Measurements from ENCODE around the gene SCT. TPM values are rescaled to one million over a fixed set of nuclear protein-coding genes. Genes with fewer than 3 reads are reported as not detected.

Gene SCT
- total and polyA plus RNA-seq, 2 experiments from 2014 or later, result 4.3 to 8.9 TPM

- no peaks in the 10 kb centered on the region for H3K27me3 ChIP-seq
- H3K4me1 ChIP-seq (ENCODE audit: low read depth), result peaks cover 9% of the 10 kb centered on the region
- H3K4me3 ChIP-seq, result no peak overlapping the region
- no peak overlapping the region for H3K27ac ChIP-seq
- no peaks in the 10 kb centered on the region for H3K9me3 ChIP-seq (ENCODE audit: low read depth)
- H3K36me3 ChIP-seq, result peaks cover 77% of the 10 kb centered on the region
- no peak for TF ChIP-seq CTCF (IDR thresholded peaks at IDR 0.05; ENCODE audit: low read depth, low read length)
- DNase-seq (ENCODE audit: low read depth in 1 of 2, low spot score in 1 of 2), result no peak
These were observed 18.9 kb downstream of the SCT start for GRCh38 chr11:607971-608659.

DNA sequence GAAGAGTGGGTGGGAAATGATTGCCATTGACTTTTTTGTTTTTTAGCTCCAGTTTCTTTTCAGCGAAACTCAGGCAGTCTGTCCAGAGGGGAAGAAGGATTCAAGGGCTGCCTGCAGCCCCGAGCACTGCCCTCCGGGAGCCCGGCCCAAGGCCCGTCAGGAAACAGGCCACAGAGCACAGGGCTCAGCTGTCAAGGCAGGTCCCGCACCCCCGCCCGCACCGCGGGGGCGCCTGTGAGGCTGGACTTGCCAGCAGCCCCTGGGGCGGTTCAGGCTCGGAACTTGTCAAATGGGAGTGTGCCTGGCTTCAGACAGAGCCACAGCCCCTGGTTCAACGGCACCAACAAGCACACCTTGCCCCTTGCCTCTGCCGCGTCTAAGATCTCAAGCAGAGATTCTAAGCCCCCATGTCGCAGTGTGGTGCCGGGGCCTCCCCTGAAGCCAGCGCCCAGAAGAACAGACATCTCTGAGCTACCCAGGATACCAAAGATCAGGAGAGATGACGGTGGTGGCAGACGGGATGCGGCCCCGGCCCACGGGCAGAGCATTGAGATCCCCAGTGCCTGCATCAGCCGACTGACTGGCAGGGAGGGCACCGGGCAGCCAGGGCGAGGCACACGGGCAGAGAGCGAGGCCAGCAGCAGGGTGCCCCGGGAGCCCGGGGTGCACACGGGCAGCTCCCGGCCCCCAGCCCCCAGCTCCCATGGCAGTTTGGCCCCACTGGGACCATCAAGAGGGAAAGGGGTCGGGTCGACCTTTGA, 19.8 kb downstream of the SCT start:
- H3K36me3 ChIP-seq, result peaks cover 80% of the 10 kb centered on the region

DNA sequence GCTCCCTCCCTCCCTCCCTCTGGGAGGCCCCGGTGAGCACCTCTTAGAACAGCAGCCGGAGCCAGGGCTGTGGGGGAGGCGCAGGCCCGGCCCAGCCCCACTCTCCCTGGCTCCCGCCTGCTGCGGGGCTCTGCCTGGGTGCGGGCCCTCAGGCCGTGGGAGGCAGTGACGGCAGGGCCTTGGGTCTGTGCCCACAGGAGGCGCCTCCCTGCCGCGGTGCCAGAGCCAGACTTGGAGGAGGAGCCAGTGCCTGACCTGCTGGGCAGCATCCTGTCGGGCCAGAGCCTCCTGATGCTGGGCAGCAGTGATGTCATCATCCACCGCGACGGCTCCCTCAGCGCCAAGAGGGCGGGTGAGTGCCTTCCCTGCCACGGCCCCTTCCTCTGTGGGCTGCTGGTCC, 20.7 kb downstream of the SCT start:
- Histone ChIP-seq H3K27ac (no peak overlapping the region), H3K9me3 (ENCODE audit: low read depth) (no peaks in the 10 kb centered on the region), H3K4me1 (ENCODE audit: low read depth) (no peaks in the 10 kb centered on the region), H3K4me3 (no peak overlapping the region), H3K36me3 (peaks cover 82% of the 10 kb centered on the region), H3K27me3 (no peaks in the 10 kb centered on the region)
- TF ChIP-seq CTCF (IDR thresholded peaks at IDR 0.05; ENCODE audit: low read depth, low read length), result no peak
- peak in 1 of 2 donors; percentile 76 for DNase-seq (ENCODE audit: low read depth in 1 of 2, low spot score in 1 of 2)

More for the DNA sequence above, 19.8 kb downstream of the SCT start:
- H3K4me3 ChIP-seq, result no peak overlapping the region
- no peak for TF ChIP-seq CTCF (IDR thresholded peaks at IDR 0.05; ENCODE audit: low read depth, low read length)
- no peaks in the 10 kb centered on the region for H3K9me3 ChIP-seq (ENCODE audit: low read depth)
- no peak for DNase-seq (ENCODE audit: low read depth in 1 of 2, low spot score in 1 of 2)
- no peaks in the 10 kb centered on the region for H3K27me3 ChIP-seq
- peaks cover 2% of the 10 kb centered on the region for H3K4me1 ChIP-seq (ENCODE audit: low read depth)
- H3K27ac ChIP-seq, result no peak overlapping the region

DNA sequence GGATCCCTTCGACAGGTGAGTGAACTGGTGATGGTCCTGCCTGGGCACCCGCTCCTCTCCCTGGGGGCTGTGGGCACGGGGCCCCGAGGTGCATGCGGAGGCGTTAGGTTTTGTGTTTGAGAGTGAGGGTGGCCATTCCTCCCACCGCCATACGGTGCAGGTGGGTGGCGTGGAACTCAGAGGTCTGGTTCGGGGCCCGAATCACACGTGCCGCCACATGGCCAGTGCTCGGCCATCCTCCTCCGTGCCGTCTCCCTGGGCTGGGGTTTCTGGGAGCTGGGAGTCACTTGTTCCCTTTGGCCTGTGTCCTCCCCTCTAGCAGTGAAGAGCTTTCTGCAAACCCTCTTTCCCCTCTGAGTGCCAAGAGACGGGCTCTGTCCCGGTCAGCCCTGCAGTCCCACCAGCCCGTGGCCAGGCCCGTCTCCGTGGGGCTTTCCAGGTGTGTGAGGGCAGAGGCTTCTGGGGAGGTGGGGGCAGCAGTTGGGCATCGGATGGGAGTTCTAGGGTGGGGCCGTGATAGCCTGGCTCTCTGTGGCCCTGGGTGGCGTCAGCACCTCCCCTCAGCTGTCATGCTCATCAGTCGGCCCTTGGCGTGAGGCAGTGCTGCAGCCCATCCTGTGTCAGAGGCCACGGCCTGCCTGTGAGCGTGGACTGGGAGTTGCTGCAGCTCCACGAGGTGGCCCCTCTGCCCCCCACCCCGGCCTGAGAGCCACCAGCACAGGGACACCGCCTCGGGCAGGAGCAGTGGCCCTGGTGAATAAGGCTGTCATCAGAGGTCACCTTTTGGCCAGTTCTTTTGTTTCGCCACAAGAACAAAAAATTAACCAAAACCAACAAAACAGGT, 21.5 kb downstream of the SCT start:
- H3K4me1 ChIP-seq (ENCODE audit: low read depth), result no peaks in the 10 kb centered on the region
- H3K4me3 ChIP-seq, result no peak overlapping the region
- H3K36me3 ChIP-seq, result peaks cover 74% of the 10 kb centered on the region
- H3K27me3 ChIP-seq, result no peaks in the 10 kb centered on the region
- TF ChIP-seq CTCF (IDR thresholded peaks at IDR 0.05; ENCODE audit: low read depth, low read length), result no peak
- DNase-seq (ENCODE audit: low read depth in 1 of 2, low spot score in 1 of 2), result no peak
- no peak overlapping the region for H3K27ac ChIP-seq
- H3K9me3 ChIP-seq (ENCODE audit: low read depth), result no peaks in the 10 kb centered on the region

DNA sequence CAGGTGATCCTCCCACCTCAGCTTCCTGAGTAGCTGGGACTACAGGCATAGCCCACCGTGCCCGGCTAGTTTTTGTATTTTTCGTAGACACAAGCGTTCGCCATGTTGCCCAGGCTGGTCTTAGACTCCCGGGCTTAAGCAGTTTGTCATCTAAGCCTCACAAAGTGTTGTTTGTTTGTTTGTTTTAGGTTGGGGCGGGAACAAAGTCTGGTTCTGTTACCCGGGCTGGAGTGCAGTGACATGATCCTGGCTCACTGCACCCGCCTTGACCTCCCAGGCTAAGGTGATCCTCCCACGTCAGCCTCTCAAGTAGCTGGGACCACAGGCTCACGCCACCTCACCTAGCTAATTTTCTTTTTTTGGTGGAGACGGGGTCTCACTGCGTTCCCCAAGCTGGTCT, 23.8 kb downstream of the SCT start:
- no peaks in the 10 kb centered on the region for H3K4me1 ChIP-seq (ENCODE audit: low read depth)
- H3K9me3 ChIP-seq (ENCODE audit: low read depth), result no peaks in the 10 kb centered on the region
- no peaks in the 10 kb centered on the region for H3K27me3 ChIP-seq
- H3K27ac ChIP-seq, result no peak overlapping the region
- no peak for TF ChIP-seq CTCF (IDR thresholded peaks at IDR 0.05; ENCODE audit: low read depth, low read length)
- peaks cover 60% of the 10 kb centered on the region for H3K36me3 ChIP-seq
- no peak overlapping the region for H3K4me3 ChIP-seq
- no peak for DNase-seq (ENCODE audit: low read depth in 1 of 2, low spot score in 1 of 2)

Data from cardiac muscle cell (in vitro differentiated cells and primary cell).